HG03342 (cell line): ENCODE data around the gene TACR3.
"Not testable (repeated sequence)": the region's sequence is repeated elsewhere in the genome, so short reads cannot be mapped to it uniquely, and the experiment has no call there.

Experiments used
- ATAC-seq: cut with Tn5 transposase; IDR thresholded peaks from one replicate; pipeline ENCODE4 v1.9.1; 2021; ENCODE audit warnings: mild to moderate bottlenecking, moderate library complexity; ENCODE audit not compliant: unreplicated experiment

The TACR3 gene, protein sequence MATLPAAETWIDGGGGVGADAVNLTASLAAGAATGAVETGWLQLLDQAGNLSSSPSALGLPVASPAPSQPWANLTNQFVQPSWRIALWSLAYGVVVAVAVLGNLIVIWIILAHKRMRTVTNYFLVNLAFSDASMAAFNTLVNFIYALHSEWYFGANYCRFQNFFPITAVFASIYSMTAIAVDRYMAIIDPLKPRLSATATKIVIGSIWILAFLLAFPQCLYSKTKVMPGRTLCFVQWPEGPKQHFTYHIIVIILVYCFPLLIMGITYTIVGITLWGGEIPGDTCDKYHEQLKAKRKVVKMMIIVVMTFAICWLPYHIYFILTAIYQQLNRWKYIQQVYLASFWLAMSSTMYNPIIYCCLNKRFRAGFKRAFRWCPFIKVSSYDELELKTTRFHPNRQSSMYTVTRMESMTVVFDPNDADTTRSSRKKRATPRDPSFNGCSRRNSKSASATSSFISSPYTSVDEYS

DNA sequence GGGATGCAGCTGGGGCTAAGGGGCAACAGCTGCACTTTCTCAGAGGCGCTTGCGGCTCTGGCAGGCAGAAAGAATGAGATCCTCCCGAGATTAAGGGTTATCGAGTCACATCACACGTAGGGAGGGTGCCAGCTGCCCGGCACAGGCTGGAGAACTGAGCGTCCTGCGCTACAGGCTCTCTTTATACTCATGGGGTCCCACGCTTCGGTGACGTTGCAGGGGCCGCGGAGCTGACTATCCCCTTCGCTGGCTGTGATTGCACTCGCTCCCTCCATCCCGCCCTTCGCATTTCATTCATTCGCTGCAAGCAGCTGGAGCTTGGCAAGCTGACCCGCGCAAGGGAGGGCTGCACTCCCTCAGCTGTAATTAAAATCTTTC is at the start of gene TACR3:
Gene TACR3 (minus strand): TSS at position 156 of the 378 bp plus-strand sequence. CDS start 310 bp downstream, outside the sequence.
- ATAC-seq: no peak

DNA sequence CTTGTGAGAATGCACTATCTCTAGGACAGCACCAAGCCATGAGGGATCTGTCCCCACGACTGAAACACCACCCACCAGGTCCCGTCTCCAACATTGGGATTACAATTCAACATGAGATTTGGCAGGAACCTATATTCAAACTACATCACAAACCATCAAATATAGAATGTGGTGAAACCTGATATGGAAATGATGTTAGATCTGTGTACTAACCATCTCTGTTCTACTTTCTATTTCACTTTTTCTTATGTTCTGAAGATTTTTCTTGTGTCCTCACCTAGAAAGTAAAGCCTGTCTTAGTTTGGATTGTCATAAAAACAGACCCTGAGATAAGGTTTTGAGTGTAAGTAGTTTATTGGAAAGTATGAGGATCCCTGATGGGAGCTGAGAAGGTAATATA is 37.8 kb upstream of the TACR3 start:
- ATAC-seq: peak; percentile 49

DNA sequence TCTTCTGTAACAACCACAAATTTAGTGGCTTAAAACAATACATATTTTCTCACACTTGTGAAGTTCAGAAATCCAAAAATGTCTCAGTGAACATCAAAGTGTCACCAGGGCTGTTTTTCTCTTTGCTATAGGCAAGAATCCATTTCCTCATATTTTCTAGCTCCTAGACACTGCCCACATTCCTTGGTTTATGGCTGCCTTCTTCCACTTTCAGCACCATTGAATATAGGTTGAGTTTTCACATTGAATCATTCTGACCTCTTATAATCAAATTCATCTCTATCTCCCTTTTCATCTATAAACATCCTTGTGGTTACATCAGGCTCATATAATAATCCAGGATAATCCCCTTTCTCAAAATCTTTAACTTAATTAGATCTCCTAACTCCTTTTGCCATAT is 37.0 kb upstream of the TACR3 start:
- no peak for ATAC-seq

DNA sequence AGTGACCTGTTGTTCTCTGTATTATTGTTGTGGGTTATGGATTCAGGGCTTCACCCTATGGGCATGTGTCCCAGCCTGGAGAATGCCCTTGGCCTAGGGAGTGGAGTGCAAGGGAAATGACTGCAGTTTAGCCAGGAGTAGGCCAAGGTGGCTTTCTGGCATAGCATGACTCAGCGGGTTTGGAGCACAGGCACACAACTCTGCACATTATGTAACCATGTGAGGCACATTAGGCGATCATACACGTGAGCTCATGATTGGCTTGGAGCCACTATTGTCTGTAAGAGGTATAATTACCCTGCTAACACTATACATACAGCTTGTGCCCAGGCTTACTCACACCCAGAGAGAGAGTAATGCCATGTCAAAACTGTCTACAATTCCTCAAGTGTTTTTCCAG is 35.1 kb upstream of the TACR3 start:
- ATAC-seq: no peak

DNA sequence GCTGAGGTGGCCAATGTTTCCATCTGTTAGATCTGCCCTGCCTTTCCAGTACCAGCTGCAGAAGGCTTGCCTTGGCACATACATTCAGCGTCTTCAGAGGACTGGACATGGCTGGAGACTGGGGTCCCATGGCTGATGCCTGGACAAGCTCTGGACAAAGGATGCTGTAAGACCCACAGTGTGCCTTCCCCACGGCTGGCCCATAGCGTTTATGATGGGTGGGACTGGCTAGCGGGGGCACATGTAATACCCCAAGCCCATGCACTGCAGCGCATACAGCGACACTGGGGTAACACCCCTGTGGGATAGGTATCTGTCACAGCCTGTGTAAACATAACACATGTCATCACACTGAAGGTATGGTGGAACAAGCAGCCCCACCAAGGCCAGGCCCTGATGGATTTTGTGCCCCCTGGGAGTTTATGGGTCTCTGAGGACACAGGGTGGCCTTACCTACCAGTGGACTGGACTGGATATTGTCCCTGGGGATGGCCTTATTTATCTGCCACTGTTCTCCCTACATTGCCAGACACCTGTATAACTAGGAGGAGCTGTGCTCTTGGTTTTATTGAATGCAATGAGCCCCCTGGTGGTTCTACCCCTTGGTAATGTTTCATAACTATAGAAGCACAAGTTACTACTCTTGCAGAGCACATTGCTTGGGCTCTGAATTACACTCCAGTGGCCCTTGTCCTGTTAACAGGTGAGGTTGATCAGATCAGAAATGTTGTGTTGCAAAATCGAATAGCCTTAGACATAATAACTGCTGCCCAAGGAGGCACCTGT is 34.3 kb upstream of the TACR3 start:
- ATAC-seq: no peak

DNA sequence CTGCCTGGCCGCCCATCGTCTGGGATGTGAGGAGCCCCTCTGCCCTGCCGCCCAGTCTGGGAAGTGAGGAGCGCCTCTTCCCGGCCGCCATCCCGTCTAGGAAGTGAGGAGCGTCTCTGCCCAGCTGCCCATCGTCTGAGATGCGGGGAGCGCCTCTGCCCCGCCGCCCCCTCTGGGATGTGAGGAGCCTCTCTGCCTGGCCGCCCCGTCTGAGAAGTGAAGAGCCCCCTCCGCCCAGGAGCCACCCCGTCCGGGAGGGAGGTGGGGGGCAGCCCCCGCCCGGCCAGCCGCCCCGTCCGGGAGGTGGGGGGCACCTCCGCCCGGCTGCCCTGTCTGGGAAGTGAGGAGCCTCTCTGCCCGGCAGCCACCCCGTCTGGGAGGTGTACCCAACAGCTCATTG is 3.4 kb upstream of the TACR3 start:
- not testable (repeated sequence) for ATAC-seq

DNA sequence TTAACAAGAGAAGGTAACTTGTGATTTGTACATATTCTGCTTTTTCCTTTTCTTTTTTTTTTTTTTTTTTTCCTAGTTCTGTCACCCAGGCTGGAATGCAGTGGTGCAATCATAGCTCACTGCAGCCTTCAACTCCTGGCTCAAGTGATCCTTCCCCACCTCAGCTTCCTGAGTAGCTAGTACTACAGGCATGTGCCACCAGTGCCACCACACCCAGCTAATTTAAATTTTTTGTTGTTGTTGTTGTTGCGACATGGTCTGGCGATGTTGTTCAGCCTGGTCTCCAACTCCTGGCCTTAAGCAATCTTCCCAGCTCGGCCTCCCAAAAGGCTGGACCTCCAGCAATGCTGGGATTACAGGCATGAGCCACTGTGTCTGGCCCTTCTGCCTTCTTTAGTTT is 1.5 kb upstream of the TACR3 start:
- no peak for ATAC-seq

DNA sequence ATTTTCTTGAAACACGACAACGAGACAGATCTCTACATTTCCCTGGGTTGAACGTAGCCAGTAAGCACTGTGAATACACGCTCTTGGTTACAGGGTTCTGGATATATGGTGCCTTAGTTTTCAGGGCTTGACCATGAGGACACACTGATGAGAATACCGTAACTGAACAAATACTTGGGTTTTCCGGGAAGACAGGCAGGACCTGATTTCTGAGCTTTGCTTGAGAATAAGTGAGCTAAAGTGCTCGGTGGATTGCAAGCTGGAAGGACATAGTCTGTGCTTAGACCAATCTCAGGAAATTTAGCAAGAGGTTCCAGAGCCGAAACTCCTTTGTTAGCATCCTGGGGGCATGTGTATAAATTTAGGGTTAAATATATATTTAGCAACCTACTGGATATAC is 876 bp upstream of the TACR3 start:
- no peak for ATAC-seq

DNA sequence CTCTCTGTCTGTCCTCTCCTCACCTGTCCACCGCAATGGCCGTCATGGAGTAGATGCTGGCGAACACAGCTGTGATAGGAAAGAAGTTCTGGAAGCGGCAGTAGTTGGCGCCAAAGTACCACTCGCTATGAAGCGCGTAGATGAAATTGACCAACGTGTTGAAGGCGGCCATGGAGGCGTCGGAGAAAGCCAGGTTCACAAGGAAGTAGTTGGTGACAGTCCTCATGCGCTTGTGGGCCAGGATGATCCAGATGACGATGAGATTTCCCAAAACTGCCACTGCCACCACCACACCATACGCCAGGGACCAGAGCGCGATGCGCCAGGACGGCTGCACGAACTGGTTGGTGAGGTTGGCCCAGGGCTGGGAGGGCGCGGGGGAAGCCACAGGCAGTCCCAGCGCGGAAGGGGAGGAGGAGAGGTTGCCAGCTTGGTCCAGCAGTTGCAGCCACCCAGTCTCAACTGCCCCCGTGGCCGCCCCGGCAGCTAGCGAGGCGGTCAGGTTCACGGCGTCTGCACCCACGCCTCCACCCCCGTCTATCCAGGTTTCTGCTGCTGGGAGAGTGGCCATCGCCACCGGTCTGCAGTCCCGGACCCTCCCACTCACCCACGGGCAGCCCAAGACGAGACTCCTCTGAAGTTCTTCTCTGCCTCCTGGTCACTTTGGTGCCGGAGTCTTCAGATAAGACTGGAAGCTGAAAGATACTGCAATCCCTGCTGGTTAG is 518 bp downstream of the TACR3 start:
- ATAC-seq: no peak

DNA sequence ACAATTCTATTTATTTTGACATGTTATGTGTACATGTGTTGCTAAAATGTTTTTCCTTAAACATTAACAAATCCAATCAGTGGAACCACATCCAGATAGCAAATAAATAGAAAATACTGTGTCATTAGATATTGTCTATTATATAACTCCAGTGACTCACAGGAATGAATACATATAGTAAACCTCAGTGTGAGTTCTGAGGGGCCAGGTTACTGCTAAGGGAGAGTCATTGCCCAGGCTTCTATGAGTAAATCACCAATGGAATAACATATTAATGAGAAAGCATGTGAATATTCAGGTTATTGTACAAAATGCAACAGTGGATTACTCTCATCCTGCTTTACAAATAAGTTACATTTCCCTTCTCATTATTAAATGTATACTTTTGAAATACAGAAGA is 27.2 kb downstream of the TACR3 start:
- no peak for ATAC-seq

DNA sequence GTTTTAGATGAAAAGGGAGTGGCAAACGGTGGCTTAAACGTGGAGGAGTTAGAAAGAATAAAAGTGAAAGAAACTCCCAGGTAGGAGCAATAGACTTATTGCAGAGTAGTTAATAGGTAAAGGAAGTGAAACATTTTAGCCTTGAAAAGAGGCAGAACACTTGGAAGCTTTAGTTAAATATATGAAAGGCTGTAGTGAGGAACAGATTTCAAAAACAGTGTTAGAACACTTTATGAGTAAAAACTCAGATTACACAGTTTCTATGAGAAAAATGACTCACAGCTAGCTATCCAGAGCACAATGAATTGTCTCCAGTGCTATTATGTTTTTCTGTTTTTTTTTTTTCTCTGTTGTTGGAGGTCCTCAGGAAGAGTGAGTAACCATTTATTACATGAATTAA is 45.8 kb downstream of the TACR3 start:
- ATAC-seq: no peak

DNA sequence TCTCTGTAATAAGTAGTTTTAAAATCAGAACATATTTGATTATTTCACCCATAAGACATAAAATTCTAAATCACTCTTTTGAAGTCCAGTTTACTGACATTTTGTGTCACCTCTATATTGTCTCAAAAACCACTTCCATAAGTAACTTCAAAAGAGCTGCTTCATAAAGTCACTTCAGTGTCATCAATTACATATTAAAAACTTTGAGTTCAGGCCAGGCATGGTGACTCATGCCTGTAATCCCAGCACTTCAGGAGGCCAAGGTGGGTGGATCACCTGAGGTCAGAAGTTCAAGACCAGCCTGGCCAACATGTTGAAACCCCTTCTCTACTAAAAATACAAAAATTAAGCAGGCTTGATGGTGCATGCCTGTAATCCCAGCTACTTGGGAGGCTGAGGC is 53.0 kb downstream of the TACR3 start:
- ATAC-seq: not testable (repeated sequence)

DNA sequence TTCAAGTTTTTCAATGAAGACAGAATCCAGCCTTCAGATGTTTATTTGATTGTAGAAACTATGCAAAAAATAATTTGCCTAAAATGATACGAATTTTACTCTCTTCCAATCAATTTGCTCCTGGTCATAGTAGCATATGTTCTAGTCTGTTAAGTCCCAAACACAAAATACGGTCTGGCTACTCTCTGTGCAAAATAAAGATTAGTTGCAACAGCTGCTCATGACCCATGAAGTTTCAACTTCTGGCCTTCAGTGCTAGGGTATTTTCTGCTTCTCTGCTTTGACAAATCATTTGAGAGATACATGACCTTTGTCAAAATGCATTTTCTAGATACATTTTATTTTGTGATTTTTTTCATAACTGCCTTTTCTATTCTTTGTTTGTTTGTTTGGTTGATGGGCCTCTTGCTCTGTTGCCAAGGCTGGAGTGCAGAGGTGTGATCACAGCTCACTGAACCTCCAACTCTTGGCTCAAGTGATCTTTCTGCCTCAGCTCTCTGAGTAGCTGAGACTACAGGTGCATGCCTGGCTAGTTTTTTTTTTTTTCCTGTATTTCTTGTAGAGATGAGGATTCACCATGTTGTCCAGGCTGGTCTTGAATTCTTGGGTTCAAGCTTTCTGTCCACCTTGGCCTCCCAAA is 55.2 kb downstream of the TACR3 start:
- ATAC-seq: no peak

DNA sequence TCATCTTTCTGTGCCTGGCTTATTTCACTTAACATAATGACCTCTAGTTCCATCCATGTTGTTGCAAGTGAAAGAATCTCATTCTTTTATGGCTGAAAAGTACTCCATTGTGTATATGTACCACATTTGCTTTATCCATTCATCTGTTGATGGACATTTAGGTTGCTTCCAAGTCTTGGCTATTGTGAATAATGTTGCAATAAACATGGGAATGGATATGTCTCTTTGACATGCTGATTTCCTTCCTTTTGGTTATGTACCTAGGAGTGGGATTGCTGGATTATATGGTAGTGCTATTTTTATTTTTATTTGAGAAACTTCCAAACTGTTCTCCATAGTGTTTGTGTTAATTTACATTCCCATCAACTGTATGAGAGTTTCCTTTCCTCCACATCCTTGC is 71.2 kb downstream of the TACR3 start:
- ATAC-seq: no peak

DNA sequence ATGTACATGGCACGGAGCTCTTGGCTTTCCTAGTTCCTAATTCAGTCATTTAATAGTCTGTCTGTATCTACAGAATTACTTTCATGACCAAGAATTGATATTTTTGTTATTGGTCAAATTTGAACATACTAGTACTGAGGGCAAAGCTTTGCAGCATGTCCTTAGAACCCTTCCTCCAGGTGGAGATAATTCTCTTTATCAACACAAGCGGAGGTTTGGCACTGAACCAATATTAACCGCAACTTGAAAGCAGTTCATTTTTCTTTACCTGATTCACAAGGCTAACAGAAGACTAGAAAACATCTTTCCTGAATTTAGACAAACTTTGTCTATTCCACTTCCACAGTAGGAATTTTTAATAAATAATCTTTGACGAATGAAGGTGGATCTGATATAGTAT is 73.8 kb downstream of the TACR3 start:
- no peak for ATAC-seq

DNA sequence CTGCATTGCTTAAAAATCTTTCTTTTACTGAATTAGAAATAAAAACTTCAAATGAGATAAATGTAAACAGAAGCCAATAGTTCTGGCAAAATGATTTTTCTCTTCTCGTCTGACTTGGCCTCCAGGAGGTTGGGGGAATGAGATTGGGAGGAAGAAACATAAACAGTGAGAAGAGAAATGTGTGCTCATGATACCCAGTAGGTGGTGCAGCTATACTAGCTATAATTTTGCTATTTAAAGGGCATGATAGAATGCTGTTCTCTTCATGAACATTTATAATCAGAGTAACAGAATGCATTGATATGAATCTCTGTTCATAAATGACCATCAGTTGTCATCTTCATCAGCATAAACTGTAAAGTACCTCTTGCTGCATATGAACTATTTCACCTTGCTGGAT is 85.5 kb downstream of the TACR3 start:
- no peak for ATAC-seq

DNA sequence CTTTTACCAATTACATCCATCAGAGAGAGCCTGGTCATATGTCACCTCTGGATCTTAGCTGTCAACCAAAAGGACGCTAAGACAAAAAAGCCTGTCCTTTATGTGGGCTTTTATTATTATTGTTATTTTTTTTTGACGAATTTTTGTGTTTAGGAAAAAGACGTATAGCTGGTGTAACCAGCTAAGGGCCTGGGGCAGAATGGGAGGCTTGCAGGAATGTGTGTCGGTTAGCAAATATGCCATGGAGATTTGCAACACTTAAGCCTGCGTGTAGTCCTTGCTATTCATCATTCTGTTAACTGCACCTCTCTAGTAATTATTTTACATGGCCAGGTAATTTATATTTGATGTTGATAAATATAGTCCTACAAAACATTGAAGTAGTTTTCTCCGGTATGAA is 93.5 kb downstream of the TACR3 start:
- ATAC-seq: no peak

DNA sequence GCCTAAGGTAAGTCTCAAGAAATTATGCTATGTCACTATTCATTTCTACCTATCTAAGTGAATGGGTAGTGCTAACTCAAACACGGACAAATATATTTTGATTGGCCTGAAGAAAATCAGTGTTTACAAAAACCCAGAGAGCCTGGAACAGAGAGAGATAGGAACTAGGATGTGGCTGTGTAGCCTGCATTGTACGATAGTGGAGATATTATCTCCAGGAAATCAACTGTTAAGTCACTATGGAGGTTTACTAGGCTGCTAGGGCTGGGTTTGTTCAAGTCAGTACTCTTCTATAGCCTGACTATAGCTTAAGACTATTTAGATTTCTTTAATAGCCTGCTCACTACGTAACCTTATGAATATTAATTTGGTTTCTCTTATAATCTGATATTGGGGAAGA is 127.9 kb downstream of the TACR3 start:
- no peak for ATAC-seq

DNA sequence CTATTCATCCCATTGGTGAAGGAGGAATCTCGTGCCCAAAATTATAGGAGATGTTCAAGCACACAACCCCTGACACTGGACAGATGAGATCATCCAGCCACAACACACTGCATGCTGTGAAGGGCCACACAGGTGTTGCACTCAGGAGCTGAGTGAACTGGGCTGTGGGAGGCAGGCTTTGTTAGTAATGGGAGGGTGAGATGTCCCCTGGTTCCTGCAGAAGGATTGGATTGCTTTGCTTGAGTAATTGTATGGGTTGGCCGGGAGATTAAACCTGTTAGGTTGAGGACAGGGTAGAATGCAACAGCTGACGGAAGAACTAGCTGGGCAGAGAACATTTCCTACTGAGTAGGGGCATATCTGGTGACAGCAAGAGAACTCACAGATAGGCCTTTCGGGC is 152.2 kb downstream of the TACR3 start:
- no peak for ATAC-seq

DNA sequence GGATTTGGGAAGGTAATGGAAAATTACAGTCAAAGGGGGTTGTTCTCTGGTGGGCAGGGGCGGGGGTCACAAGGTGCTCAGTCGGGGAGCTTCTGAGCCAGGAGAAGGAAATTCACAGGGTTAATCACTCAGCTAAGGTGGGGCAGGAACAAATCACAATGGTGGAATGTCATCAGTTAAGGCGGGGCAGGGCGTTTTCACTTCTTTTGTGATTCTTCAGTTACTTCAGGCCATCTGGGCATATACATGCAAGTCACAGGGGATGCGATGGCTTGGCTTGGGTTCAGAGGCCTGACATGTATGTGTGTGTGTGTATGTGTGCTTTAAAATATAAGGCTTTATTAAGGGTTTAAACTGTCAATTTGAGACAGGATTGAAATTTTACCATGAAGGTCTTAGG is 160.6 kb downstream of the TACR3 start:
- ATAC-seq: not testable (repeated sequence)
